Fibroblast of lung (primary cell): ENCODE measurements around the gene RRAS2. TPM values are rescaled to one million over a fixed set of nuclear protein-coding genes. Genes with fewer than 3 reads are reported as not detected.

ENCODE experiments used
- DNase-seq, 2 donors: peaks; one replicate each; pipeline versions ENCODE4 v3.0.0 to v3.0.0-alpha.2; 2010; ENCODE audit warnings: low read depth in 2 of 2
- H2AFZ ChIP-seq: 2 replicates; pipeline ENCODE4 v1.5.1; 2012; ENCODE audit warnings: low read length, control low read depth, inconsistent platforms
- H3K27ac ChIP-seq: 2 replicates; pipeline ENCODE4 v1.5.1; 2011; ENCODE audit warnings: low read length, control low read depth; ENCODE audit not compliant: insufficient read depth
- H3K27me3 ChIP-seq: 2 replicates; pipeline ENCODE4 v1.5.1; 2011; ENCODE audit warnings: mild to moderate bottlenecking, low read length; ENCODE audit not compliant: control insufficient read depth, insufficient read depth
- H3K36me3 ChIP-seq: 2 replicates; pipeline ENCODE4 v1.5.1; 2011; ENCODE audit warnings: low read length; ENCODE audit not compliant: control insufficient read depth, insufficient read depth
- H3K4me1 ChIP-seq: 2 replicates; pipeline ENCODE4 v1.5.1; 2011; ENCODE audit warnings: low read length; ENCODE audit not compliant: control insufficient read depth, insufficient read depth; ENCODE audit errors: extremely low read depth
- H3K4me2 ChIP-seq: 2 replicates; pipeline ENCODE4 v1.5.1; 2011; ENCODE audit warnings: low read length, control low read depth; ENCODE audit not compliant: insufficient read depth; ENCODE audit errors: extremely low read depth
- H3K4me3 ChIP-seq, 4 experiments: fragments of 200-600 bp in 1 of 4; sonication (generic) in 1 of 4; replicated peaks in 1 of 4; 2 replicates each; pipeline ENCODE4 v1.5.1; 2011 to 2016; ENCODE audit warnings: low read length in 4 of 4, low read depth in 3 of 4, mild to moderate bottlenecking in 3 of 4, control low read depth in 2 of 4, inconsistent platforms in 1 of 4, mixed read lengths in 1 of 4; ENCODE audit not compliant: insufficient read depth in 1 of 4; ENCODE audit errors: control extremely low read depth in 1 of 4
- H3K79me2 ChIP-seq: 2 replicates; pipeline ENCODE4 v1.5.1; 2012; ENCODE audit warnings: mild to moderate bottlenecking, low read length, inconsistent platforms; ENCODE audit not compliant: control insufficient read depth, insufficient read depth
- H3K9ac ChIP-seq: 2 replicates; pipeline ENCODE4 v1.5.1; 2011; ENCODE audit warnings: mild to moderate bottlenecking, low read length, control low read depth; ENCODE audit not compliant: insufficient read depth
- H3K9me3 ChIP-seq: 2 replicates; pipeline ENCODE4 v1.5.1; 2012; ENCODE audit warnings: low read depth, low read length; ENCODE audit not compliant: control insufficient read depth, insufficient read depth
- H4K20me1 ChIP-seq: 2 replicates; pipeline ENCODE4 v1.5.1; 2011; ENCODE audit warnings: low read length; ENCODE audit not compliant: control insufficient read depth, insufficient read depth; ENCODE audit errors: extremely low read depth
- EZH2 ChIP-seq: IDR thresholded peaks from 2 replicates; pipeline ENCODE4 v1.5.1; 2012; ENCODE audit warnings: low read length, control low read depth, mild to moderate bottlenecking; ENCODE audit errors: missing control alignments
- polyA plus RNA-seq, 2 donors: library from polyadenylated mRNA; depleted of rRNA in 1 of 2; stranded (reverse) in 1 of 2; unstranded in 1 of 2; fragments of >200 nt; gene quantifications; 2 replicates each; pipeline ENCODE4 v1.2.1, GENCODE V29; 2011 to 2012; ENCODE audit warnings: missing spikeins in 1 of 2
- total RNA-seq: library from RNA; depleted of rRNA; stranded (reverse); fragments of >200 nt; gene quantifications from 2 replicates; pipeline ENCODE4 v1.2.1, GENCODE V29; 2014
- TF ChIP-seq, protein P1 (sequence below), 2 donors: IDR thresholded peaks in 1 of 2; conservative IDR thresholded peaks in 1 of 2; 1 replicate in 1 of 2; 2 replicates in 1 of 2; pipeline ENCODE4 v1.5.1; 2011 to 2012; ENCODE audit warnings: low read length in 2 of 2, control low read depth in 1 of 2, inconsistent platforms in 1 of 2, low read depth in 1 of 2, mild to moderate bottlenecking in 1 of 2

RRAS2 gene
- total and polyA plus RNA-seq, 2 donors (not counting 1 experiment from before 2014, with no cell fraction given), result 160 to 178 TPM

DNA sequence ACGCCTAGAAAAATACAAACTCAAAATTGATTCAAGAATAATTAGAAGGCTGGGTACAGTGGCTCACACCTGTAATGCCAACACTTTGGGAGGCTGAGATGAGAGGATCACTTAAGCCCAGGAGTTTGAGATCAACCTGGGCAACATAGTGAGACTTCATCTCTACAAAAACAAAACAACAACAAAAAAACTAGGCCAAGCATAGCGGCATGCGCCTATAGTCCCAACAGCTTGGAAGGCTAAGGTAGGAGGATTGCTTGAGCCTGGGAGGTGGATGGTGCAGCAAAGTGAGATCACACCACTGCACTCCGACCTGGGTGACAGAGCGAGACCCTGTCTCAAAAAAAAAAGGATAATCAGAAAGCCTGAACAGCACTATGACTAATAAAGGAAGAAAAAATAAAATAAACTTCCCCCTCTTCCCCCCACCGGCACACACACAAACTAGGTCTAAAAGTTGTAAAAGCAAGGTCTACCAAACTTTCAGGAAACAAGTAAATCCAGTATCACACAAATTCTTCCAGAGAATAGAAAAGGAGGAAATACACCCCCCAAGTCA is 35.8 kb downstream of the RRAS2 start:
- no peaks in the 10 kb centered on the region for H3K9me3 ChIP-seq
- no peak overlapping the region for H3K4me2 ChIP-seq
- H3K27me3 ChIP-seq, result no peaks in the 10 kb centered on the region
- H3K4me1 ChIP-seq, result peaks cover 12% of the 10 kb centered on the region
- TF ChIP-seq EZH2, result no peak
- TF ChIP-seq, protein P1, sequence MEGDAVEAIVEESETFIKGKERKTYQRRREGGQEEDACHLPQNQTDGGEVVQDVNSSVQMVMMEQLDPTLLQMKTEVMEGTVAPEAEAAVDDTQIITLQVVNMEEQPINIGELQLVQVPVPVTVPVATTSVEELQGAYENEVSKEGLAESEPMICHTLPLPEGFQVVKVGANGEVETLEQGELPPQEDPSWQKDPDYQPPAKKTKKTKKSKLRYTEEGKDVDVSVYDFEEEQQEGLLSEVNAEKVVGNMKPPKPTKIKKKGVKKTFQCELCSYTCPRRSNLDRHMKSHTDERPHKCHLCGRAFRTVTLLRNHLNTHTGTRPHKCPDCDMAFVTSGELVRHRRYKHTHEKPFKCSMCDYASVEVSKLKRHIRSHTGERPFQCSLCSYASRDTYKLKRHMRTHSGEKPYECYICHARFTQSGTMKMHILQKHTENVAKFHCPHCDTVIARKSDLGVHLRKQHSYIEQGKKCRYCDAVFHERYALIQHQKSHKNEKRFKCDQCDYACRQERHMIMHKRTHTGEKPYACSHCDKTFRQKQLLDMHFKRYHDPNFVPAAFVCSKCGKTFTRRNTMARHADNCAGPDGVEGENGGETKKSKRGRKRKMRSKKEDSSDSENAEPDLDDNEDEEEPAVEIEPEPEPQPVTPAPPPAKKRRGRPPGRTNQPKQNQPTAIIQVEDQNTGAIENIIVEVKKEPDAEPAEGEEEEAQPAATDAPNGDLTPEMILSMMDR (conservative IDR thresholded peaks at IDR 0.05 in 1 of 2, IDR thresholded peaks at IDR 0.05 in 1 of 2; ENCODE audit: low read depth in 1 of 2, low read length in 2 of 2), result no peak
- peaks cover 81% of the 10 kb centered on the region for H3K79me2 ChIP-seq
- H4K20me1 ChIP-seq, result peaks cover 2% of the 10 kb centered on the region
- H2AFZ ChIP-seq, result no peak overlapping the region
- H3K4me3 ChIP-seq, result no peak overlapping the region
- DNase-seq, result no peak
- H3K36me3 ChIP-seq, result no peaks in the 10 kb centered on the region
- no peak overlapping the region for H3K27ac ChIP-seq
- H3K9ac ChIP-seq, result no peak overlapping the region

DNA sequence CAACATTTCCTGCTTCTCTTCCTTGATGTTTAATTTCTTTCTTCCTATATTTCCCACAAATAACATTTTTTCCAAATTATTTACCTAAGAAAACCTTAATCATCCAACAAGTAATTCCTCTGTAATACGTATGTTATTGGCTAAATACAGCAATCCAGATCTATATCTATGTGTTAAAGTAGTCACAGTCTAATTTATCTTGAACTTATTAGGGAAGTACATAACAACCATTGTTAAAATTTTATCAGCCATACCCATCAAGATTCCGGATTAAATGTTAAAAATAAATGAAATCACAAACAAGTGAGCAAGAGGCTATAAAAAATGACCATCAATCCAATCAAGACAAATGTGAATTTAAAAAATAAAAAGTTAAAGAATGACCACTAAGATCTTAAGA is 36.5 kb downstream of the RRAS2 start:
- Histone ChIP-seq H3K4me1 (peaks cover 12% of the 10 kb centered on the region), H2AFZ (no peak overlapping the region), H3K9me3 (no peaks in the 10 kb centered on the region), H3K4me3 (no peak overlapping the region), H3K79me2 (peaks cover 82% of the 10 kb centered on the region), H3K27me3 (no peaks in the 10 kb centered on the region), H4K20me1 (peaks cover 2% of the 10 kb centered on the region), H3K4me2 (no peak overlapping the region), H3K9ac (no peak overlapping the region), H3K27ac (no peak overlapping the region), H3K36me3 (no peaks in the 10 kb centered on the region)
- no peak for DNase-seq
- no peak for TF ChIP-seq EZH2
- TF ChIP-seq, protein P1 (conservative IDR thresholded peaks at IDR 0.05 in 1 of 2, IDR thresholded peaks at IDR 0.05 in 1 of 2; ENCODE audit: low read depth in 1 of 2, low read length in 2 of 2), result no peak

DNA sequence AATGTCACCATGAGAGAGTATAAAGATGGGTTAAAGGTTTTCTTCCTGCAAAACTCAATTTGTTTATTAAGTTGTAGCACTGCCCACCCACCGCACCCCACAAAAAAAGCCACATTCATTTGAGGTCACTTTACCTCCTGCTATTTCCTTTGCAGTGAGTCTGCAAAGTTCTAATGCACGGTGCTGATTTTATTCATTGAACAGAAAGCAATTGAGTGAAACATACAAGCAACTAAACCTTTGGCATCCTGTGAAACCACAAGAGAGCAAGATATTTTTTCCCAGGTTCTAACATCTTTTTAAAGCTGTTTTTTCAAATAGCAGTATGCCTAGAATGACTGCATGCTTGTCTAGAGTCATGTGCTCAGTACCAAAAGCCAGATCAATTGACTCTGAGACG is 39.0 kb downstream of the RRAS2 start:
- Histone ChIP-seq H4K20me1 (no peaks in the 10 kb centered on the region), H3K9me3 (no peaks in the 10 kb centered on the region), H2AFZ (no peak overlapping the region), H3K4me3 (no peak overlapping the region), H3K36me3 (no peaks in the 10 kb centered on the region), H3K4me2 (no peak overlapping the region), H3K9ac (no peak overlapping the region), H3K27me3 (no peaks in the 10 kb centered on the region), H3K27ac (no peak overlapping the region), H3K79me2 (peaks cover 88% of the 10 kb centered on the region), H3K4me1 (peaks cover 8% of the 10 kb centered on the region)
- peak; percentile 50 to 74 for DNase-seq
- TF ChIP-seq EZH2, result no peak
- TF ChIP-seq, protein P1 (conservative IDR thresholded peaks at IDR 0.05 in 1 of 2, IDR thresholded peaks at IDR 0.05 in 1 of 2; ENCODE audit: low read depth in 1 of 2, low read length in 2 of 2), result no peak
